OCI-LY3 (cell line): ENCODE measurements around the gene MUS81.

ENCODE experiments used
- H2AFZ ChIP-seq: fragments of 200-600, 300-600 bp; shearing (Covaris generic); 2 replicates; pipeline ENCODE4 v1.6.0; 2014; ENCODE audit warnings: antibody characterized with exemption, low read depth, low read length
- H3K27ac ChIP-seq: fragments of 200-600, 300-600 bp; sonication (generic); 2 replicates; pipeline ENCODE4 v1.5.1; 2014; ENCODE audit warnings: mild to moderate bottlenecking, low read length, moderate library complexity, mixed read lengths
- H3K27me3 ChIP-seq: fragments of 200-600, 300-600 bp; sonication (generic); 2 replicates; pipeline ENCODE4 v1.6.1; 2014; ENCODE audit warnings: low read depth, low read length, mixed read lengths
- H3K36me3 ChIP-seq: fragments of 200-600, 300-600 bp; sonication (generic); replicated peaks from 2 replicates; pipeline ENCODE3; 2014; ENCODE audit warnings: low read depth, low read length, mixed read lengths
- H3K4me1 ChIP-seq: fragments of 300-600, 200-600 bp; sonication (generic); 2 replicates; pipeline ENCODE4 v1.6.1; 2014; ENCODE audit warnings: low read length, mixed read lengths
- H3K4me2 ChIP-seq: fragments of 200-600, 300-600 bp; sonication (generic); 2 replicates; pipeline ENCODE4 v1.6.1; 2014; ENCODE audit warnings: low read length, mixed read lengths
- H3K4me3 ChIP-seq: fragments of 300-600, 200-600 bp; sonication (generic); 2 replicates; pipeline ENCODE4 v1.5.1; 2014; ENCODE audit warnings: antibody characterized with exemption, mild to moderate bottlenecking, low read length, moderate library complexity
- H3K79me2 ChIP-seq: fragments of 300-600, 200-600 bp; shearing (Covaris generic); 2 replicates; pipeline ENCODE4 v1.6.1; 2014; ENCODE audit warnings: mild to moderate bottlenecking, low read length, mixed read lengths
- H3K9ac ChIP-seq: fragments of 300-600, 200-600 bp; shearing (Covaris generic); 2 replicates; pipeline ENCODE4 v1.6.0; 2014; ENCODE audit warnings: mild to moderate bottlenecking, low read length, moderate library complexity
- H3K9me3 ChIP-seq: fragments of 200-600, 300-600 bp; shearing (Covaris generic); 2 replicates; pipeline ENCODE4 v1.6.1; 2014; ENCODE audit warnings: low read length, mixed read lengths; ENCODE audit not compliant: insufficient read depth
- H4K20me1 ChIP-seq: fragments of 200-600, 300-600 bp; sonication (generic); 2 replicates; pipeline ENCODE4 v1.6.1; 2016; ENCODE audit warnings: low read length, mixed read lengths; ENCODE audit not compliant: insufficient read depth
- EZH2phosphoT487 ChIP-seq: fragments of 200-600 bp; shearing (Covaris generic); IDR thresholded peaks from 2 replicates; pipeline ENCODE4 v1.6.1; 2018; ENCODE audit warnings: antibody characterized with exemption, mixed run types, low read depth
- TF ChIP-seq, protein P1 (sequence below): fragments of 200-600, 300-600 bp; sonication (generic); IDR thresholded peaks from 2 replicates; pipeline ENCODE4 v1.5.1; 2014; ENCODE audit warnings: antibody characterized with exemption, low read length, low read depth

Gene MUS81

DNA sequence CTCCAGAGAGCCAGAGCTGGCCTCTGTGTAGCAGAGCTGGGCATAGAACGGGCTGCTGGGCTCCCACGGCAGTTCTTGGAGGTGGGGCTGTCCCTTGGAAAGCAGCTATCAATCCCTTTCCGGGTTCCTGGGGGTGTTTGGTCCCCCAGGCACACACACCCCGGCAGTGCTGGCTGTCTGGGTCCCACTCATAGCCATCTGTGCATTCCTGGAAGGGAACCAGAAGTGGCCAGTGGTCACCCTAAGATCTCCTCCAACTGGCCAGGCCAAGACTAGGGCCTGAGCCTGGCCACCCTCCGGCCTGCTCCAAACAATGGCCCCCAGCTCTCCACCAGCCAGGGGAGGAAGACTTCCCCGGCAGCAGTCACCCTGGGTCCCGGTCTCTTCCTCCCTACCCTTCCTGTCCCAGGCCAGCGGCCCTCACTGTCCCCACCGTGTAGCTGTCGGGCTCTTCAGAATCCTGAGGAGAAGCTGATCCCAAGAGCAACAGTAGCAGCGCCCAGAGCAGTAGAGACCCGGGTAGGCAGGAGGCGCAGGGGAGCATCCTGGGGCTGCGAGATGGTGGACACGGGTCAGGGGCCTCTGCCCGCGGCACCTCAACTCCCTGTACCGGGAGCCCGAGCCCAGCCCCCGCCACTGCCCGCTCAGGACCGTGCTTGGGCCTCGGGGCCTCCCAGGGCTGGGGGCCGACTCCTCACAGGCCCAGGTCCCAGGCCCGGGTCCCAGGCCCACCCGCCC, 11.7 kb downstream of the MUS81 start:
- Histone ChIP-seq H2AFZ (no peak overlapping the region), H3K27ac (no peak overlapping the region), H3K4me2 (no peak overlapping the region)

DNA sequence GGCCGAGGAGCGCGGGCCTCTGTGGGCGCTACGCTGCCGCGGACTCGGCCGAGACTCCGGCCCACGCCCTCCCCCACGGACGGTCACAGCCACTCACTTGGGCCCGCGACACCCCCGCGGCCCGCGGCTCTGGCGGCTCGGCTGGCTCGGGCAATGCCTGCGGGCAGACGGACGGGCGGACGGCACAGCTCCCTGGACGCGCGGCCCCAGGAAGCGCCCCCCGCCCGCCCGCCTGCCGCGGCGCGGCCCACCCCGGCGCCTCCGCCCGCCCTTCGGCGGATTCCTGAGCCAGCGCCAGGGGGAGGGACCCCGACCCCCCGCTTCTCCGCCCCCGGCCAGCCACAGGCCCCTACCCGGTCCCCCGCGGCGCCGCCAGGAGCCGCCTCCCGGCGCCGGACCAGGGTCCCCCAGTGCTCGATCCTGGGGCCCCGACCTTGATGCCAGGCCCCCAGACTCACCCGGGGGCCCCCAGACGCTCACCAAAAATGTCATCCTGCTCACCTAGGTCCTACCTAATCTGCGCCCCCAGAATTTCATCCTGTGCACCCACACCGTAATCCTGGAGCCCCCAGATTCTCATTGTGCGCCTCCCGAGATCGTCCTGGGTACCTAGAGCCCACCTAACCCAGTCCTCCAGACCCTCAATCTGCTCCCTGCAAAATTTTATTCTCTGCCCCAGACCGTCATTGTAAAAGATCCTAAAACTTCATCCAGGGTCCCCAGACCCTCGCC, 12.5 kb downstream of the MUS81 start, which contains the start of gene EFEMP2:
EFEMP2 (minus strand) TSS at position 215 of the 732 bp plus-strand sequence. CDS start 446 bp downstream, outside the sequence.
- Histone ChIP-seq H2AFZ (peak within 1 kb of the TSS; percentile 43; the same call in 1 of the 2 replicates), H3K27ac (peak within 1 kb of the TSS; percentile 48), H3K79me2 (no peaks in the 10 kb centered on the region), H3K9ac (peak within 1 kb of the TSS; percentile 66), H3K4me3 (peak within 1 kb of the TSS; percentile 80), H3K27me3 (no peaks in the 10 kb centered on the region), H4K20me1 (no peaks in the 10 kb centered on the region), H3K9me3 (no peaks in the 10 kb centered on the region), H3K36me3 (peaks cover 5% of the 10 kb centered on the region), H3K4me1 (peaks cover 6% of the 10 kb centered on the region), H3K4me2 (peak within 1 kb of the TSS; percentile 90)
- TF ChIP-seq, protein P1, sequence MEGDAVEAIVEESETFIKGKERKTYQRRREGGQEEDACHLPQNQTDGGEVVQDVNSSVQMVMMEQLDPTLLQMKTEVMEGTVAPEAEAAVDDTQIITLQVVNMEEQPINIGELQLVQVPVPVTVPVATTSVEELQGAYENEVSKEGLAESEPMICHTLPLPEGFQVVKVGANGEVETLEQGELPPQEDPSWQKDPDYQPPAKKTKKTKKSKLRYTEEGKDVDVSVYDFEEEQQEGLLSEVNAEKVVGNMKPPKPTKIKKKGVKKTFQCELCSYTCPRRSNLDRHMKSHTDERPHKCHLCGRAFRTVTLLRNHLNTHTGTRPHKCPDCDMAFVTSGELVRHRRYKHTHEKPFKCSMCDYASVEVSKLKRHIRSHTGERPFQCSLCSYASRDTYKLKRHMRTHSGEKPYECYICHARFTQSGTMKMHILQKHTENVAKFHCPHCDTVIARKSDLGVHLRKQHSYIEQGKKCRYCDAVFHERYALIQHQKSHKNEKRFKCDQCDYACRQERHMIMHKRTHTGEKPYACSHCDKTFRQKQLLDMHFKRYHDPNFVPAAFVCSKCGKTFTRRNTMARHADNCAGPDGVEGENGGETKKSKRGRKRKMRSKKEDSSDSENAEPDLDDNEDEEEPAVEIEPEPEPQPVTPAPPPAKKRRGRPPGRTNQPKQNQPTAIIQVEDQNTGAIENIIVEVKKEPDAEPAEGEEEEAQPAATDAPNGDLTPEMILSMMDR = no peak
- TF ChIP-seq EZH2phosphoT487 = no peak

More for the DNA sequence above, 11.7 kb downstream of the MUS81 start:
- Histone ChIP-seq H3K27me3 (no peaks in the 10 kb centered on the region), H4K20me1 (no peaks in the 10 kb centered on the region; the same call in 1 of the 2 replicates), H3K4me3 (no peak overlapping the region), H3K79me2 (no peaks in the 10 kb centered on the region), H3K36me3 (peaks cover 12% of the 10 kb centered on the region), H3K9ac (no peak overlapping the region), H3K9me3 (no peaks in the 10 kb centered on the region), H3K4me1 (peaks cover 6% of the 10 kb centered on the region)
- TF ChIP-seq EZH2phosphoT487 = no peak
- TF ChIP-seq, protein P1 = no peak

DNA sequence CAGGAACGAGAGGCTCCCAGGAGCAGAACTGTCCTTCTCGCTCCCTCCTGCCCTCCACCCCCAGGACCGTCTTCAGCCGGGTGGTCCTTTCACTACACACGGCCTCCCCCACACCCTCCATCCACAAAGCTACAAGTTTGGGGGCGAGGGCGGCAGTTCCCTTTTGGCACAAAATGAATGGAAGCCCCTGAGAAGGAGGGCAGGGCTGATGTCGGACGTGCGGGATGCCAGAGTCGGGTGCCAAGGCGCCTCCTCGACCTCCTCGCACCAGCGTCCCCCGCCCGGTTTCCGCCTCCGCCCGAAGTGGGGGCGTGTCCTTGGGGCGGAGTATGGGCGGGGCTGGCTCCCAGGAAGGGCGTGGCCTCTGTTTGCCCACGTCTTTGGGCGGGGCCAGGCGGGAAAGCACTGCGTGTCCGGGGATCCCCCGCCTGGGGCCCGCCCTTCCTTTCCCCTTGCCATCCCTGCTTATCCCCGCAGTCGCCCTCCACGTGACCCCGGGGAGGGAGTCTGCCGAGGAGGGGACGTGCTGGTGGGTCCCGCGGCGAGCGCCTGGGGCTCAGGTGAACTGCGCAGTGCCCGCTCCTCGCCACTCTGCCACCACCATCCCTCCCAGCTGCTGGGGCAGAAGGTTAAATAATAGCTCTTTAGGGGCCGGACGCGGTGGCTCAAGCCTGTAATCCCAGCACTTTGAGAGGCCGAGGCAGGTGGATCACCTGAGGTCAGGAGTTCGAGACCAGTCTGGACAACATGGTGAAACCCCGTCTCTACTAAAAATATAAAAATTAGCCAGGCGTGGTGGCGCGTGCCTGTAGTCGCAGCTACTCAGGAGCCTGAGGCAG, 13.3 kb downstream of the MUS81 start:
- H3K4me2 ChIP-seq = peak overlapping the region; percentile 90
- H2AFZ ChIP-seq = peak overlapping the region; percentile 43; the same call in 1 of the 2 replicates
- H3K9ac ChIP-seq = peak overlapping the region; percentile 66
- peaks cover 6% of the 10 kb centered on the region for H3K4me1 ChIP-seq
- no peaks in the 10 kb centered on the region for H3K79me2 ChIP-seq
- no peaks in the 10 kb centered on the region for H3K27me3 ChIP-seq
- H4K20me1 ChIP-seq = no peaks in the 10 kb centered on the region
- H3K4me3 ChIP-seq = peak overlapping the region; percentile 80
- H3K27ac ChIP-seq = peak overlapping the region; percentile 48
- no peaks in the 10 kb centered on the region for H3K36me3 ChIP-seq
- TF ChIP-seq, protein P1 = no peak
- TF ChIP-seq EZH2phosphoT487 = no peak
- H3K9me3 ChIP-seq = no peaks in the 10 kb centered on the region
